Stomach smooth muscle (tissue), 2 donors: ENCODE measurements around the gene GPR107.
"Not testable (repeated sequence)": the region's sequence is repeated elsewhere in the genome, so short reads cannot be mapped to it uniquely, and the experiment has no call there.

Experiments used
- H3K27ac ChIP-seq: one replicate; pipeline ENCODE4 v1.7.0; 2013; ENCODE audit warnings: mild to moderate bottlenecking, low read length, inconsistent platforms
- H3K27me3 ChIP-seq, 2 donors: one replicate each; pipeline ENCODE4 v1.7.0; 2013; ENCODE audit warnings: low read length in 2 of 2; ENCODE audit not compliant: insufficient read depth in 2 of 2, control insufficient read depth in 1 of 2
- H3K36me3 ChIP-seq, 2 donors: one replicate each; pipeline ENCODE4 v1.7.0; 2013; ENCODE audit warnings: low read length in 2 of 2; ENCODE audit not compliant: control insufficient read depth in 2 of 2, insufficient read depth in 2 of 2
- H3K4me1 ChIP-seq: one replicate; pipeline ENCODE4 v1.7.0; 2013; ENCODE audit warnings: low read length; ENCODE audit not compliant: control insufficient read depth, insufficient read depth
- H3K4me3 ChIP-seq, 2 donors: one replicate each; pipeline ENCODE4 v1.7.0; 2013; ENCODE audit warnings: low read length in 2 of 2
- H3K9ac ChIP-seq, 2 donors: one replicate each; pipeline ENCODE4 v1.7.0; 2013; ENCODE audit warnings: low read length in 2 of 2, mild to moderate bottlenecking in 1 of 2
- H3K9me3 ChIP-seq, 2 donors: one replicate each; pipeline ENCODE4 v1.7.0; 2013; ENCODE audit warnings: low read length in 2 of 2; ENCODE audit not compliant: control insufficient read depth in 2 of 2
- donor health status: healthy.
- donor health status: Pancreatic carcinoma.

Gene GPR107

DNA sequence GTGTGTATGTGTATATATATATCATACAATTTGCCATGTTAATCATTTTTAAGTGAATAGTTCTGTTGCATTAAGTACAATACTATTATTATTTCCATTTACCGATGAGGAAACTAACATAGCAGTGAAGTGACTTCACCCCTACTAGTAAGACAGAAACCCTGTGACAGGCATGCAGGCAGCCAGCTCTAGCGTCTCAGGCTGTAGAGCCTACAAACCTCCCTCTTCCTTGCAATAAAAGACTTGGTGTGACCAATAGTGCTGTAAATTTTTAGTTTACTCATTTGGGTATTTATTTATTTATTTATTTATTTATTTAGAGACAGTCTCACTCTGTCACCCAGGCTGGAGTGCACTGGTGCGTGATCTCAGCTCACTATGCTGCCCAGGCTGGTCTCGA, 35.4 kb upstream of the GPR107 start:
- H3K9me3 ChIP-seq = no peaks in the 10 kb centered on the region
- no peak overlapping the region for H3K9ac ChIP-seq
- no peak overlapping the region for H3K27ac ChIP-seq
- no peak overlapping the region for H3K4me3 ChIP-seq
- no peaks in the 10 kb centered on the region for H3K36me3 ChIP-seq
- H3K27me3 ChIP-seq = no peaks in the 10 kb centered on the region
- H3K4me1 ChIP-seq = peaks cover 17% of the 10 kb centered on the region

GRCh38 chr9:130020618-130021017, 33.1 kb upstream of the GPR107 start:
- Histone ChIP-seq H3K27ac (peak overlapping the region; percentile 42), H3K36me3 (no peaks in the 10 kb centered on the region), H3K4me3 (no peak overlapping the region), H3K27me3 (no peaks in the 10 kb centered on the region), H3K4me1 (peaks cover 23% of the 10 kb centered on the region), H3K9me3 (no peaks in the 10 kb centered on the region), H3K9ac (no peak overlapping the region)

GRCh38 chr9:130021123-130021522, 32.6 kb upstream of the GPR107 start:
- Histone ChIP-seq H3K27me3 (no peaks in the 10 kb centered on the region), H3K4me3 (no peak overlapping the region), H3K9me3 (no peaks in the 10 kb centered on the region), H3K36me3 (no peaks in the 10 kb centered on the region), H3K4me1 (peaks cover 23% of the 10 kb centered on the region), H3K9ac (no peak overlapping the region), H3K27ac (no peak overlapping the region)

- H3K27me3 ChIP-seq, H3K36me3 ChIP-seq, H3K9ac ChIP-seq, H3K4me3 ChIP-seq, H3K9me3 ChIP-seq, H3K27ac ChIP-seq: not testable (repeated sequence)
- peaks cover 18% of the 10 kb centered on the region for H3K4me1 ChIP-seq
These were observed 31.9 kb upstream of the GPR107 start for GRCh38 chr9:130021842-130022241.

DNA sequence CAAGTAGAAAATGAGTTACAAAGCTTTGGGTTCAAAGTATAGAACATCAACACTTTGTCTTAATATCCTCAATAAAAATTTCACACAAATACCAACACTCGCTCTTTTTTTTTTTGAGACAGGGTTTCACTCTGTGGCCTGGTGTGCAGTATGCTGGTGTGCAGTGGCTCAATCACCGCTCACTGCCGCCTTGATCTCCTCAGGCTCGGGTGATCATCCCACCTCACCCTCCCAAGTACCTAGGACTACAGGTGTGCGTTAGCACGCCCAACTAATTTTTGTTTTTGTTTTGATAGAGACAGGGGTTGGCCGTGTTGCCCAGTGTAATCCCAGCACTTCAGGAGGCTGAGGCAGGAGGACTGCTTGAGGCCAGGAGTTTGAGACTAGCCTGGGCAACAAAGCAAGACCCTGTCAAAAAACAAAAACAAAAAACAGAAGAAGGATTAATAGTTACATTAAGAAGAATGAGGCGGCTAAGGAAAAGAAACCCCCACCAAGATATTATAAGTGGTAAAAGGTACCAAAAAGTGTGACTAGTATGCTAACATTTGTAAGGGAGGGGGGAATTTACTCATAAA, 31.1 kb upstream of the GPR107 start:
- Histone ChIP-seq H3K4me1 (peaks cover 17% of the 10 kb centered on the region), H3K4me3 (no peak overlapping the region), H3K27me3 (no peaks in the 10 kb centered on the region), H3K9me3 (no peaks in the 10 kb centered on the region), H3K9ac (no peak overlapping the region), H3K27ac (peak overlapping the region; percentile 74), H3K36me3 (peaks cover 0 to 2% of the 10 kb centered on the region in 2 donors)

GRCh38 chr9:130023144-130023787, 30.4 kb upstream of the GPR107 start:
- H3K36me3 ChIP-seq = peaks cover 0 to 3% of the 10 kb centered on the region in 2 donors
- H3K9ac ChIP-seq = peak overlapping the region in 1 of 2 donors; percentile 46
- H3K4me1 ChIP-seq = peaks cover 17% of the 10 kb centered on the region
- H3K9me3 ChIP-seq = no peaks in the 10 kb centered on the region
- peak overlapping the region; percentile 26 to 30 for H3K4me3 ChIP-seq
- H3K27ac ChIP-seq = peak overlapping the region; percentile 74
- no peaks in the 10 kb centered on the region for H3K27me3 ChIP-seq

DNA sequence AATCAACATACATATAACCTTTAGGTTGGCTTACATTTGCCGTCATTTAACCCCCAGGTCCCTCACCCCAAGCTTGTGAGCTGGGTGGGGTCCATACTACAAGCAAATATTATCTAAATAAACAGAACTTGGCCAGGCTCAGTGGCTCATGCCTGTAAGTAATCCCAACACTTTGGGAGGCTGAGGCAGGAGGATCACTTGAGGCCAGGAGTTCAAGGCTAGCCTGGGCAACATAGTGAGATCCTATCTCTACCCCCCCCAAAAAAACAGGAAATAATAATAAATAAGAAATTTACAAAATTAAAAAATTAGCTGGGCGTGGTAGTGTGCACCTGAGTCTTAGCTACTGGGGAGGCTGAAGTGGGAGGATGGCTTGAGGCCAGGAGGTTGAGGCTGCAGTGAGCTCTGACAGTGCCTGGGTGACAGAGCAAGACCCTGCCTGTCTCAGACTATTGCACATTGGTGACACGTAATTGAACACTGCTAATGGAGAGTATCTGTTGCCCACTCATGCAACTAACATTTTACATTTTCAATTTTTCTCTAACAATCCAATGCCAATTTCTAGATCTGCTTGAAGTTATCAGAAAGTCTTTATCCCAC, 29.6 kb upstream of the GPR107 start:
- Histone ChIP-seq H3K9ac (peak overlapping the region in 1 of 2 donors; percentile 46), H3K4me1 (peaks cover 23% of the 10 kb centered on the region), H3K27ac (peak overlapping the region; percentile 74), H3K36me3 (peaks cover 0 to 3% of the 10 kb centered on the region in 2 donors), H3K9me3 (no peaks in the 10 kb centered on the region), H3K4me3 (no peak overlapping the region), H3K27me3 (no peaks in the 10 kb centered on the region)

GRCh38 chr9:130024597-130024994, 29.1 kb upstream of the GPR107 start:
- H3K9me3 ChIP-seq = no peaks in the 10 kb centered on the region
- H3K27ac ChIP-seq = peak overlapping the region; percentile 25
- H3K9ac ChIP-seq = no peak overlapping the region
- H3K27me3 ChIP-seq = no peaks in the 10 kb centered on the region
- H3K4me3 ChIP-seq = no peak overlapping the region
- peaks cover 0 to 3% of the 10 kb centered on the region in 2 donors for H3K36me3 ChIP-seq
- H3K4me1 ChIP-seq = peaks cover 27% of the 10 kb centered on the region

GRCh38 chr9:130026583-130027340, 26.9 kb upstream of the GPR107 start:
- peaks cover 0 to 3% of the 10 kb centered on the region in 2 donors for H3K36me3 ChIP-seq
- peaks cover 43% of the 10 kb centered on the region for H3K4me1 ChIP-seq
- H3K27me3 ChIP-seq = no peaks in the 10 kb centered on the region
- H3K9ac ChIP-seq = no peak overlapping the region
- H3K9me3 ChIP-seq = no peaks in the 10 kb centered on the region
- H3K27ac ChIP-seq = no peak overlapping the region
- no peak overlapping the region for H3K4me3 ChIP-seq

- Histone ChIP-seq H3K27me3 (no peaks in the 10 kb centered on the region), H3K9ac (no peak overlapping the region), H3K27ac (peak overlapping the region; percentile 19), H3K36me3 (peaks cover 0 to 3% of the 10 kb centered on the region in 2 donors), H3K9me3 (no peaks in the 10 kb centered on the region), H3K4me1 (peaks cover 52% of the 10 kb centered on the region), H3K4me3 (no peak overlapping the region)
These were observed 26.0 kb upstream of the GPR107 start for GRCh38 chr9:130027533-130028365.
